Hepatocyte (in vitro differentiated cells): ENCODE measurements around the gene KLHL17. TPM values are rescaled to one million over a fixed set of nuclear protein-coding genes. Genes with fewer than 3 reads are reported as not detected.

Source experiments
- DNase-seq: peaks from one replicate; pipeline ENCODE4 v3.0.0-alpha.2; 2016; ENCODE audit warnings: low spot score
- H2AFZ ChIP-seq: fragments of 200-600 bp; sonication (generic); 2 replicates; pipeline ENCODE4 v1.6.0; 2016; ENCODE audit warnings: antibody characterized with exemption, mild to moderate bottlenecking
- H3K27ac ChIP-seq: fragments of 200-600 bp; sonication (generic); 2 replicates; pipeline ENCODE4 v1.5.1; 2016; ENCODE audit warnings: mild to moderate bottlenecking
- H3K27me3 ChIP-seq: fragments of 200-600 bp; sonication (generic); 2 replicates; pipeline ENCODE4 v1.6.1; 2016
- H3K36me3 ChIP-seq: fragments of 200-600 bp; sonication (generic); replicated peaks from 2 replicates; pipeline ENCODE4 v1.5.1; 2016; ENCODE audit warnings: low read depth; ENCODE audit not compliant: insufficient read depth
- H3K4me1 ChIP-seq: fragments of 200-600 bp; sonication (generic); 2 replicates; pipeline ENCODE4 v1.5.1; 2016; ENCODE audit warnings: mild to moderate bottlenecking, moderate library complexity; ENCODE audit not compliant: insufficient read depth
- H3K4me2 ChIP-seq: fragments of 200-600 bp; sonication (generic); 2 replicates; pipeline ENCODE4 v1.6.0; 2016
- H3K4me3 ChIP-seq: fragments of 200-600 bp; sonication (generic); 2 replicates; pipeline ENCODE4 v1.5.1; 2016; ENCODE audit warnings: mild to moderate bottlenecking
- H3K79me2 ChIP-seq: fragments of 200-600 bp; sonication (generic); 2 replicates; pipeline ENCODE4 v1.6.0; 2017; ENCODE audit warnings: mild to moderate bottlenecking
- H3K9me2 ChIP-seq: fragments of 200-600 bp; sonication (generic); replicated peaks from 2 replicates; pipeline ENCODE4 v1.6.0; 2017; ENCODE audit warnings: mild to moderate bottlenecking; ENCODE audit not compliant: insufficient read depth
- H3K9me3 ChIP-seq: fragments of 200-600 bp; sonication (generic); 2 replicates; pipeline ENCODE4 v1.5.1; 2016; ENCODE audit warnings: low read depth, mild to moderate bottlenecking
- H4K20me1 ChIP-seq: fragments of 200-600 bp; sonication (generic); 2 replicates; pipeline ENCODE4 v1.6.0; 2016; ENCODE audit warnings: mild to moderate bottlenecking; ENCODE audit not compliant: insufficient read depth, poor library complexity, severe bottlenecking
- EZH2 ChIP-seq: fragments of 200-600 bp; sonication (generic); IDR thresholded peaks from 2 replicates; pipeline ENCODE4 v1.6.1; 2016; ENCODE audit warnings: antibody characterized with exemption, mild to moderate bottlenecking, borderline replicate concordance
- EZH2phosphoT487 ChIP-seq: fragments of 200-600 bp; sonication (generic); IDR thresholded peaks from one replicate; pipeline ENCODE4 v1.6.1; 2018; ENCODE audit warnings: antibody characterized with exemption, mild to moderate bottlenecking, low read depth, moderate library complexity; ENCODE audit not compliant: unreplicated experiment, severe bottlenecking
- WGBS: methylation state at CpG from one replicate; pipeline ENCODE4 v1.1.6; 2016; ENCODE audit warnings: low lambda C conversion rate; ENCODE audit errors: missing lambda C conversion rate; 5-methylcytosine and 5-hydroxymethylcytosine counted together
- polyA plus RNA-seq: library from polyadenylated mRNA; unstranded; fragments of >200 nt; fragmentation: Nextera tagmentation; extraction: Ambion mirVana; gene quantifications from 2 replicates; pipeline ENCODE4 v1.2.1, GENCODE V29; 2016
- total RNA-seq: library from RNA; depleted of rRNA; stranded (reverse); fragments of >200 nt; gene quantifications from 2 replicates; pipeline ENCODE4 v1.2.3, GENCODE V29; 2014
- TF ChIP-seq, protein P1 (sequence below): fragments of 200-600 bp; sonication (generic); IDR thresholded peaks from 2 replicates; pipeline ENCODE4 v1.5.1; 2016; ENCODE audit warnings: antibody characterized with exemption, mild to moderate bottlenecking; ENCODE audit not compliant: poor library complexity

The KLHL17 gene
- total and polyA plus RNA-seq, 2 experiments from 2014 or later = 13.8 to 25.0 TPM

GRCh38 chr1:927748-928147, 32.6 kb upstream of the KLHL17 start:
- H3K27me3 ChIP-seq = peaks cover 39% of the 10 kb centered on the region
- no peaks in the 10 kb centered on the region for H3K36me3 ChIP-seq
- H3K4me3 ChIP-seq = no peak overlapping the region
- H3K9me3 ChIP-seq = no peaks in the 10 kb centered on the region
- no peaks in the 10 kb centered on the region for H3K9me2 ChIP-seq
- 84% methylated on average over 10 of the region's 10 CpGs for WGBS
- H3K79me2 ChIP-seq = no peaks in the 10 kb centered on the region
- DNase-seq = no peak
- H3K27ac ChIP-seq = no peak overlapping the region
- H3K4me1 ChIP-seq = peaks cover 25% of the 10 kb centered on the region
- TF ChIP-seq EZH2 = no peak
- TF ChIP-seq, protein P1, sequence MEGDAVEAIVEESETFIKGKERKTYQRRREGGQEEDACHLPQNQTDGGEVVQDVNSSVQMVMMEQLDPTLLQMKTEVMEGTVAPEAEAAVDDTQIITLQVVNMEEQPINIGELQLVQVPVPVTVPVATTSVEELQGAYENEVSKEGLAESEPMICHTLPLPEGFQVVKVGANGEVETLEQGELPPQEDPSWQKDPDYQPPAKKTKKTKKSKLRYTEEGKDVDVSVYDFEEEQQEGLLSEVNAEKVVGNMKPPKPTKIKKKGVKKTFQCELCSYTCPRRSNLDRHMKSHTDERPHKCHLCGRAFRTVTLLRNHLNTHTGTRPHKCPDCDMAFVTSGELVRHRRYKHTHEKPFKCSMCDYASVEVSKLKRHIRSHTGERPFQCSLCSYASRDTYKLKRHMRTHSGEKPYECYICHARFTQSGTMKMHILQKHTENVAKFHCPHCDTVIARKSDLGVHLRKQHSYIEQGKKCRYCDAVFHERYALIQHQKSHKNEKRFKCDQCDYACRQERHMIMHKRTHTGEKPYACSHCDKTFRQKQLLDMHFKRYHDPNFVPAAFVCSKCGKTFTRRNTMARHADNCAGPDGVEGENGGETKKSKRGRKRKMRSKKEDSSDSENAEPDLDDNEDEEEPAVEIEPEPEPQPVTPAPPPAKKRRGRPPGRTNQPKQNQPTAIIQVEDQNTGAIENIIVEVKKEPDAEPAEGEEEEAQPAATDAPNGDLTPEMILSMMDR = no peak
- no peak for TF ChIP-seq EZH2phosphoT487
- H3K4me2 ChIP-seq = no peak overlapping the region
- H4K20me1 ChIP-seq = peaks cover 6% of the 10 kb centered on the region
- no peak overlapping the region for H2AFZ ChIP-seq

- TF ChIP-seq, protein P1 = no peak
- no peak for TF ChIP-seq EZH2
- TF ChIP-seq EZH2phosphoT487 = no peak
- H3K79me2 ChIP-seq = no peaks in the 10 kb centered on the region
- no peak overlapping the region for H2AFZ ChIP-seq
- H3K9me3 ChIP-seq = no peaks in the 10 kb centered on the region
- no peak for DNase-seq
- peaks cover 40% of the 10 kb centered on the region for H3K27me3 ChIP-seq
- H3K4me3 ChIP-seq = no peak overlapping the region
- no peaks in the 10 kb centered on the region for H3K36me3 ChIP-seq
- no peaks in the 10 kb centered on the region for H3K9me2 ChIP-seq
- 87% methylated on average over 40 of the region's 40 CpGs for WGBS
- peaks cover 26% of the 10 kb centered on the region for H3K4me1 ChIP-seq
- peaks cover 6% of the 10 kb centered on the region for H4K20me1 ChIP-seq
- H3K27ac ChIP-seq = no peak overlapping the region
- H3K4me2 ChIP-seq = no peak overlapping the region
Observed at GRCh38 chr1:928825-929661, 31.3 kb upstream of the KLHL17 start.

DNA sequence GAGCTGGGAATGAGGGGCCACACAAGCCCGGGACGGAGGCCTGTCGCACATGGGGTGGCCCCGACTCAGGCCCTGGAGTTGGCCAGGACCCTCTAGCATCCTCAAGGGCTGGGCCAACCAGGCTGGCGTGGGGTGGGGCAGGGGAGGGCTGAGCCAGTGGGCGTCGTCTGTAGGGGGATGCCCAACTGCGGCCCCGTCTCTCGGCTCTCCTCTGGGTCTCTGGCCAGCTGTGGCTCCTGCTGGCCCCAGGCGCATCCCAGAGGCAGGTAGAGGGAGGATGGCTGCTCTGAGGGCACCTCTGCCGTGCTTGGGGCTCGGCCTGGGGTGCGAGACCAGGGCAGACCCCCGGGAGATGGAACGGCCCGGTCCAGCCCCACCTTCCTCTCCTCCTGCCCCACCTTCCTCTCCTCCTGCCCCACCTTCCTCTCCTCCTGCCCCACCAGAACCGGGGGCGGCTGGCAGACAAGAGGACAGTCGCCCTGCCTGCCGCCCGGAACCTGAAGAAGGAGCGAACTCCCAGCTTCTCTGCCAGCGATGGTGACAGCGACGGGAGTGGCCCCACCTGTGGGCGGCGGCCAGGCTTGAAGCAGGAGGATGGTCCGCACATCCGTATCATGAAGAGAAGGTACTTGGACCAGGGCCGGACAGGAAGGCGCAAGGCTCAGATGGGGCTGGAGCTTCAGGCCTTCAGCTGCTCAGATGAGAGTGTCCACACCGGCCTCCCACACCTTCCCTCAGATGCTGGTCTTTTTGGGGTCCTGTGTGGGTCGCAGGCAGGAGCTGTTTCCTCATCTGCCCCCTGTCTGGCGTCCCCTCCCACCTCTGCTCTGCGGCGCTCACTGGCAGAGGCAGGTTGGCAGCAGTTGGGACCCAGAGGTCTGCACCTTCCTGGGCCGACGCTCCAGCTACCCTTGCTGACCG, 30.4 kb upstream of the KLHL17 start:
- H3K4me1 ChIP-seq = peaks cover 24% of the 10 kb centered on the region
- H3K79me2 ChIP-seq = no peaks in the 10 kb centered on the region
- no peak for DNase-seq
- H3K9me2 ChIP-seq = no peaks in the 10 kb centered on the region
- 93% methylated on average over 31 of the region's 40 CpGs for WGBS
- H3K36me3 ChIP-seq = no peaks in the 10 kb centered on the region
- H3K4me3 ChIP-seq = no peak overlapping the region
- no peaks in the 10 kb centered on the region for H3K9me3 ChIP-seq
- no peak overlapping the region for H2AFZ ChIP-seq
- peaks cover 35% of the 10 kb centered on the region for H3K27me3 ChIP-seq
- peaks cover 6% of the 10 kb centered on the region for H4K20me1 ChIP-seq
- H3K4me2 ChIP-seq = no peak overlapping the region
- H3K27ac ChIP-seq = no peak overlapping the region
- no peak for TF ChIP-seq EZH2
- TF ChIP-seq EZH2phosphoT487 = no peak
